RWPE1 (cell line): ENCODE measurements around the gene TOR3A.
"Not testable (repeated sequence)": the region's sequence is repeated elsewhere in the genome, so short reads cannot be mapped to it uniquely, and the experiment has no call there.

Experiments used
- CTCF ChIA-PET: fragments of 350-600 bp; sonication (Branson Sonifier 250); formaldehyde crosslinking; extraction: SDS; loops from one replicate; lab custom pipeline; 2021; lab: Yijun Ruan, JAX
- POLR2A ChIA-PET: fragments of 400-600 bp; formaldehyde crosslinking; extraction: SDS; loops from one replicate; lab custom pipeline; 2020; ENCODE audit warnings: antibody characterized with exemption; ENCODE audit not compliant: low non-redundant PET; lab: Yijun Ruan, JAX
- DNase-seq: peaks from one replicate; pipeline ENCODE4 v3.0.0; 2012; ENCODE audit warnings: low spot score
- H3K27ac ChIP-seq: fragments of 450-650 bp; 2 replicates; pipeline ENCODE4 v1.5.1; 2017
- TF ChIP-seq, protein P1 (sequence below): fragments of 450-650 bp; conservative IDR thresholded peaks from 2 replicates; pipeline ENCODE4 v1.5.1; 2017; ENCODE audit warnings: low read depth, mild to moderate bottlenecking

TOR3A gene

DNA sequence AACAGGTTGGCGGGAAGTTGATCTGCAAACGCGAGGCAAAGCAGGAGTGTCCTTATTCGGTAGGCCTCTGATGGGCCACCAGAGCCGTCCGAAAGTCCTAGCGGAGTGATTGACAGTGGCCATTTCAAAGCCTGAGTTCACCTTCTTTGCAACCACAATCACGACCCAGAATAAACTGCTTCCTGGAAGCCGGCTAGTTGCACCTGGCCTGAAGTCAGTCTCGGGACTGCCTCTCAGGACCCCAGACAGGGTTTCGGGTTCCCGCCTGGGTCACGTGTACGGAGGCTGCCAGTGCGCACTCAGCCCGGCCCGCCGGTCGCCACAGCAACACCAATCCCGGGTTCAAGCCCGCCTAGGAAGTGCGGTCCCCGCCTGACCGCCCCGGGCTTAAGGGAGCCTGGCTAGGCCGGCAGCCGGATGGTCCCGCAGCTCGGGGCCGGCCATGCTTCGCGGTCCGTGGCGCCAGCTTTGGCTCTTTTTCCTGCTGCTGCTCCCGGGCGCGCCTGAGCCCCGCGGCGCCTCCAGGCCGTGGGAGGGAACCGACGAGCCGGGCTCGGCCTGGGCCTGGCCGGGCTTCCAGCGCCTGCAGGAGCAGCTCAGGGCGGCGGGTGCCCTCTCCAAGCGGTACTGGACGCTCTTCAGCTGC is at the start of gene TOR3A:
TOR3A (plus strand) TSS at position 384 of the 646 bp plus-strand sequence; CDS start at position 443, 59 bp downstream.
- H3K27ac ChIP-seq, result peak within 1 kb of the TSS; percentile 86
- POLR2A ChIA-PET, result interaction anchor here (0.5 kb wide), 1 partner anchor 35 kb away, joined by 9 read pairs; no protein-coding TSS in a partner anchor
- peak; percentile 81 for DNase-seq
- TF ChIP-seq, protein P1, sequence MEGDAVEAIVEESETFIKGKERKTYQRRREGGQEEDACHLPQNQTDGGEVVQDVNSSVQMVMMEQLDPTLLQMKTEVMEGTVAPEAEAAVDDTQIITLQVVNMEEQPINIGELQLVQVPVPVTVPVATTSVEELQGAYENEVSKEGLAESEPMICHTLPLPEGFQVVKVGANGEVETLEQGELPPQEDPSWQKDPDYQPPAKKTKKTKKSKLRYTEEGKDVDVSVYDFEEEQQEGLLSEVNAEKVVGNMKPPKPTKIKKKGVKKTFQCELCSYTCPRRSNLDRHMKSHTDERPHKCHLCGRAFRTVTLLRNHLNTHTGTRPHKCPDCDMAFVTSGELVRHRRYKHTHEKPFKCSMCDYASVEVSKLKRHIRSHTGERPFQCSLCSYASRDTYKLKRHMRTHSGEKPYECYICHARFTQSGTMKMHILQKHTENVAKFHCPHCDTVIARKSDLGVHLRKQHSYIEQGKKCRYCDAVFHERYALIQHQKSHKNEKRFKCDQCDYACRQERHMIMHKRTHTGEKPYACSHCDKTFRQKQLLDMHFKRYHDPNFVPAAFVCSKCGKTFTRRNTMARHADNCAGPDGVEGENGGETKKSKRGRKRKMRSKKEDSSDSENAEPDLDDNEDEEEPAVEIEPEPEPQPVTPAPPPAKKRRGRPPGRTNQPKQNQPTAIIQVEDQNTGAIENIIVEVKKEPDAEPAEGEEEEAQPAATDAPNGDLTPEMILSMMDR, result no peak
- CTCF ChIA-PET, result interaction anchor here (0.6 kb wide), 2 partner anchors 28 to 289 kb away, joined by 3 read pairs; no protein-coding TSS in a partner anchor

GRCh38 chr1:179034720-179035119 is 47.1 kb upstream of the TOR3A start:
- DNase-seq, result no peak
- TF ChIP-seq, protein P1, result no peak
- H3K27ac ChIP-seq, result no peak overlapping the region
- CTCF ChIA-PET, result no interaction called here
- POLR2A ChIA-PET, result no interaction called here

GRCh38 chr1:179036844-179037465 is 44.9 kb upstream of the TOR3A start:
- DNase-seq, result peak; percentile 8
- POLR2A ChIA-PET, result interaction anchor here (0.7 kb wide), 1 partner anchor 13 kb away, joined by 9 read pairs; no protein-coding TSS in a partner anchor
- TF ChIP-seq, protein P1, result no peak
- H3K27ac ChIP-seq, result no peak overlapping the region
- CTCF ChIA-PET, result interaction anchor here (0.6 kb wide), 1 partner anchor 332 kb away, joined by 3 read pairs; no protein-coding TSS in a partner anchor

DNA sequence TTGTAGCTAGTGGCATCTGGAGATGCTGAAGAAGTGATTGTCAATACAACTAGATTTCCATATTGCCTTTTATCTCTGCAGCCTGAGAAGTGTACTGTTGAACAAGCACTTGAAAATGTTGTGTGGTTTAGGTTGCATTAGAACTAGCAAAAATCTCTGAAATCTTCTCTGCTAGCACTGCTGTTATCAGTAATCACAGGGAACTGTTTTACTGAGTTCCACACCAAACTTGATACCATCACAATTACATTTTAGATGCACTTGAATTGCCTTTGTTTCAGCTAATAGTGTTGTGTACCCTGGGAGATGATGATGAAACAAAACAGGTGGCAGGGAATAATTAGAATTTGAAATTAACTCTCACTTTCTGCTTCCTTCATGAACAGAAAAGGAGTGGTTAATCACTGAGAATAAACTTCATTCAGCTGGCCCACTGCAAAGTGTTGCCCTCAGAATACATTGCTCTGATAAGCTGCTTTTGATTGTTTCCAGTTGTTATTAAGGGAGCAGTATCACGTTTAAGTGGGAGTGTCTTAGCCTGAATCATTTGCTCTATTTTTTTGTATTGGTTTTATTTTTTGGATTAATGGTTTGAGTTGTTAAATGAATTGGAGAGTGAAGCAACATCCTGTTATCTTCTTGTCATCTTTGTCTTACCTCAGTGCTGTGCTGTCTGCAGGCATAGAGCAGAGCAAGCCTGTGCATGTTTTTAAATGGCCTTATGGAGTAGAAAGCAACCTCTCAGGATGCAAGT is 43.2 kb upstream of the TOR3A start:
- DNase-seq, result peak; percentile 10
- POLR2A ChIA-PET, result no interaction called here

GRCh38 chr1:179039502-179040174 is 42.2 kb upstream of the TOR3A start:
- CTCF ChIA-PET, POLR2A ChIA-PET, H3K27ac ChIP-seq, DNase-seq: not testable (repeated sequence)

More for the DNA sequence above, 43.2 kb upstream of the TOR3A start:
- H3K27ac ChIP-seq, result no peak overlapping the region
- CTCF ChIA-PET, result interaction anchor here (0.6 kb wide), 1 partner anchor 183 kb away, joined by 3 read pairs; no protein-coding TSS in a partner anchor
- TF ChIP-seq, protein P1, result no peak

- POLR2A ChIA-PET, CTCF ChIA-PET, DNase-seq, H3K27ac ChIP-seq: not testable (repeated sequence)
Observed at GRCh38 chr1:179040175-179040551, 41.7 kb upstream of the TOR3A start.

DNA sequence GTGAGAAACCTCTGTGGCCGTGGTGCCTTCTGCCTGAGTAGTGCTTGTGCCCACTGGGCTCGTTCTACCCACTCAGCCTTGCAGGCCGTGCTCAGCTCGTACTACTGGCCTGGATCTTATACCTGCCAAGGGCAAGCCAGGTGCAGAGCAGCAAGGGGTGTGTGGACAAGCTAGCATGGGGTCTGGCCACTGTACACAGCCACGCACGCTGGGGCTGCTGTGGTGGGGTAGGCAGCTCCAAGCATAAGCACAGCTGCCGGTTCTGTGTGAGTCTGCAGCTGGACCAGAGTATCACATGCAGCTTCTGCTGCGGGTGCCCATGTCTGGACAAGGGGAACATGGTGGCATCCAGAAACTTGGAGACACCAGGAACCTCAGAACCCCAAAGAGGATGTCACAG is 39.8 kb upstream of the TOR3A start:
- ChIA-PET POLR2A (interaction anchor here (0.6 kb wide), 1 partner anchor 901 kb away, joined by 14 read pairs; no protein-coding TSS in a partner anchor), CTCF (no interaction called here)
- TF ChIP-seq, protein P1, result no peak
- no peak overlapping the region for H3K27ac ChIP-seq
- DNase-seq, result no peak
